ENCODE data around the gene RNF213.

Gene RNF213

DNA sequence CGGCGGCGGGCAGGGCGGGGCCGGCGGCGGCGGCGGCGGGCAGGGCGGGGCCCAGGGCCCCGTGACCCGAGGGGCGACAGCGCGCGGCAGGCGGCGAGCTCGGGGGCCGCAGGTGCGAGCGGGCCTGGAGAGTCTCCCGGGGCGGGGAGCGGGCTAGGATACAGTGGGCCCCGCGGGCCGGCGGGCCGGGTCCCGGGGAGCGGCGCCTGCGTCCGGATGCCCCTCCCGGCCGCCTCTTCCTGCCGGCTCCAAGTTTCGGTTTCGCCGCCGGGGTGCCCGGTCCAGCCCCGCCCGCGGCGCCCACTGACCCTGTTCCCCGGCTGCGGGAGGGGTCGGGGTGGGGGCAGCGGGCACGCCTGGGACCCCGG is at the start of gene RNF213:
Gene RNF213 (plus strand): TSS at position 62 of the 368 bp plus-strand sequence. CDS start 2,830 bp downstream, outside the sequence.
- FAIRE-seq, result no peak
- DNase-seq (ENCODE audit: extremely low spot score, insufficient read length, low read depth), result no peak

DNA sequence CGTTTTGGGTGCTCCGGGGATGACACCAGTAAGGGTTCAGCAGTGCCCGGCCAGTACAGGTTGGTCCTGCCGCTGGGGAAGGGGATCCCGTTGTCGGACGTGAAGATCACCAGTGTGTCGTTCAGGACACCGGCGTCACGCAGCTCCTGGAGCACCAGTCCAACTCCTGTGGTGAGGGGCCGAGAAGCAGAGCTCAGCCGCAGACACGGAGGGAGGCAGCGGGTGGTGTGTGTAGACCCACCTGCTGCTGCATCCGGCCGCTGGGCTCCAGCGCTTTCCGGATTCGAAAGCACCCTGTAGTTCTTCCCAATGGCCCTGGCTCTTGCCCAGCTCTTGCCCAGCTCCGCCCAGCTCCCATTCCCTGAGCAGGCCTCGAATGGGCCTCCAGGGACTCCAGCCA is 48.5 kb upstream of the RNF213 start:
- no peak for DNase-seq (ENCODE audit: extremely low spot score, insufficient read length, low read depth)

DNA sequence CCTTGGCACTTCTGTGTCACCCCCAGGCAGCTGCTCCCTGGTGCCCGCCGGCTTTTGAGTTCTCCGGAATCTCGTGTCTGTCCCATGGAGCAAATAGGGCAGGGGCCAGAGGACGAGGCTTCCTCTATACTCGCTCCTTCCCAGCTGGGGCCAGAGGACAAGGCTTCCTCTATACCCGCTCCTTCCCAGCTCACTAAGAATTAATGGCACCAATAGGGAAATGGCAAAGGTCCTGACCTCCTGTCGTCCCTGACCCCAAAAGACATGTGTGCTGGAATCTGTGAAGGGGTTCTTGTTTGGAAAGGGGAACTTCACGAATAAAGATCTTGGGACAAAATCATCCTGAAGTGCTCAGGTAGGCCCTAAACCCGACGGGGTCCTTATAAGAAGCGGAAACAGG is 48.1 kb upstream of the RNF213 start:
- DNase-seq (ENCODE audit: extremely low spot score, insufficient read length, low read depth) (no peak), FAIRE-seq (no peak)

More for the DNA sequence above, 48.5 kb upstream of the RNF213 start:
- no peak for FAIRE-seq

DNA sequence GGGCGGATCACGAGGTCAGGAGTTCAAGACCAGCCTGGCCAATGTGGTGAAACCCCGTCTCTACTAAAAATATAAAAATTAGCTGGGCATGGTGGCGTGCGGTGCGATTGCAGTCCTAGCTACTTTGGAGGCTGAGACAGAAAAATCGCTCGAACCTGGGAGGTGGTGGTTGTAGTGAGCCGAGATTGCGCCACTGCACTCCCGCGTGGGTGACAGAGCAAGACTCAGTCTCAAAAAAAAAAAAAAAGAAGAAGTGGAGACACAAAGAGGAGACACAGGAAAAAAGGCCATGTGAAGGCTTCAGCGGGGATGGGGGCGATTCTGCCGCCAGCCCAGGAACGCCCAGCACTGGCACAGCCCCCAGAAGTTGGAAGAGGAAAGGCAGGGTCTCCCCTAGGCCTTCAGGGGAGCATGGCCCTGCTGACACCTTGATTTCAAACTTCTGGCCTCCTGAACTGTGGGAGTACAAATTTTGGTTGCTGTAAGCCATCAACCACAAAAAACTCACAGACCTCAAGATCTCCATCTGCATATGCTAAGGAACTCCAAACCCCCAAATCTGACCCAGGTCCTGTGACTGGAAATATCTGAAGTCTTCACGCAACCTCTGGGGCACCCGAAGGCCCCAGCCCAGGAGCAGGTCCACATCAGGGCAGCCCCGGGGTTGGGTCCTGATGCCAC is 47.5 kb upstream of the RNF213 start:
- FAIRE-seq (no peak), DNase-seq (ENCODE audit: extremely low spot score, insufficient read length, low read depth) (no peak)

DNA sequence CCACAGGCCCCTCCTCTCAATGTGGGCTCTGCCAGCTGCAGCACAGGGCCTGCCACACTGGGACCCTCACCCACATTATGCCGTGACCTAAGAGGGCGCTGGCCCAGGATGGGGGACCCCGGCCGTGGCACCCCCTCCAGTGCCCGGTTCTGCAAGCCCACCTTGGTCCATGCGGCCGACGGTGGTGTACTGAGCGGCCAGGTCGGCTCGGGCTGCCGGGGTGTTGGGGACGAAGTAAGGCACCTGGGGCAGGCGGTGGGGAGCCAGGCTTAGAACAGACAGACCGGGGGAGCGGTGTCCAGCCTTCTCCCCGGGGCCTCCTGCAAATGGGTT is 47.0 kb upstream of the RNF213 start:
- no peak for DNase-seq (ENCODE audit: extremely low spot score, insufficient read length, low read depth)
- no peak for FAIRE-seq

DNA sequence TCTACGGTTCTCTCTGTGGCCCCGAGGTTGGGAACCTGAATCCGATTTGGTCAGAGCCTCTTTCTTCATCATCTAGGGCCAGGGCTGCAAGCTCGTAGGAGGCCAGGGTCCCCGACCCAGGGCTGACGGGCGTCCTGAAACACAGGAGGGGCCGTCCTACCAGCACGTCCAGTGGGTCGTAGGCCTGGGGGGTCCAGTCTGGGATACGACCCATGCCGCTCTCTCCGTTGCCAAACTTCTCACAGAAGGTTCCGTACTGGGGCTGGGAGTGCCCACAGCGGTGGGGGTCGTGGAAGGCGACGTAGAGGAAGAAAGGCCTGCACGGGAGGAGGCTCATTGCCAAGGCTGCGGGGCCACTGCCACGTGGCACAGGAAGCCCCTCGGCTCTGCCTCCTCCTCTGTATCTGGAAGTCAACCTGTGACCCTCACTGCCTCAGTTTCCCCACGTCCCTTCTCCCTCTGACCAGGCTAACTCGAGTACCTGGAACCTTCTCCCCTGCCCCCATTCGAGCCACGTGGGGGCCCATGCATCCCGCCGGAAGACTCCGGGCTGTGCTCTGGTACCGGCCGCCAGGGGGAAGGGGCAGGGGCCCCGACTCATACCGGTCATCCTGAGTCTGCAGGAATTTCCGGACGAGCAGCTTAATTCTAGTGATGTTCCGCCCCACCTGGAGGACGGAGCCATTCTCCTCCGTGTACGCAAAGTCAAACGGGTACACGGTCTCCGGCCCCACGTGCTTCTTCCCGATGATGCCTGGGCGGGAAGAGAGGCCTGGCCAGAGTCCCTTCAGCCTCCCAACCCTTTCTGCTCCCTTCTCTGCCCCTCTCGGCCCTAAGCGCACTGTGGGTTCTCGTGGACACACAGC is 46.4 kb upstream of the RNF213 start:
- no peak for FAIRE-seq
- DNase-seq (ENCODE audit: extremely low spot score, insufficient read length, low read depth), result no peak

DNA sequence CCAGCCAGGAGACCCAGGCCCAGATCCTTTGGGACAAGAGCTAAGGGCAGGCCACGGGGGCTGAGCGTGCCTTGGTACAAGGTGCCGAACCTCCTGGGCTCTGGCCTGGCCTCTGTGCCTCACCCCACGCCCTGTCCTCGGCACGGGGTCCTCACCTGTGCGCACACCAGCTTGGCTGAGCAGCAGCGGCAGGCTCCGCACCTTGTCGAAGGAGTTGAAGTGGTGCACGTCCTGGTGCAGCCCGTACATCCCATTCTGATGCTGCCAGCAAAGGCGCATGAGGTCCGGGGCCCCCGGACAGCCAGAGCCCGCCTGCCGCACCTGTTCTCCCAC is 45.8 kb upstream of the RNF213 start:
- DNase-seq (ENCODE audit: extremely low spot score, insufficient read length, low read depth) (no peak), FAIRE-seq (no peak)

DNA sequence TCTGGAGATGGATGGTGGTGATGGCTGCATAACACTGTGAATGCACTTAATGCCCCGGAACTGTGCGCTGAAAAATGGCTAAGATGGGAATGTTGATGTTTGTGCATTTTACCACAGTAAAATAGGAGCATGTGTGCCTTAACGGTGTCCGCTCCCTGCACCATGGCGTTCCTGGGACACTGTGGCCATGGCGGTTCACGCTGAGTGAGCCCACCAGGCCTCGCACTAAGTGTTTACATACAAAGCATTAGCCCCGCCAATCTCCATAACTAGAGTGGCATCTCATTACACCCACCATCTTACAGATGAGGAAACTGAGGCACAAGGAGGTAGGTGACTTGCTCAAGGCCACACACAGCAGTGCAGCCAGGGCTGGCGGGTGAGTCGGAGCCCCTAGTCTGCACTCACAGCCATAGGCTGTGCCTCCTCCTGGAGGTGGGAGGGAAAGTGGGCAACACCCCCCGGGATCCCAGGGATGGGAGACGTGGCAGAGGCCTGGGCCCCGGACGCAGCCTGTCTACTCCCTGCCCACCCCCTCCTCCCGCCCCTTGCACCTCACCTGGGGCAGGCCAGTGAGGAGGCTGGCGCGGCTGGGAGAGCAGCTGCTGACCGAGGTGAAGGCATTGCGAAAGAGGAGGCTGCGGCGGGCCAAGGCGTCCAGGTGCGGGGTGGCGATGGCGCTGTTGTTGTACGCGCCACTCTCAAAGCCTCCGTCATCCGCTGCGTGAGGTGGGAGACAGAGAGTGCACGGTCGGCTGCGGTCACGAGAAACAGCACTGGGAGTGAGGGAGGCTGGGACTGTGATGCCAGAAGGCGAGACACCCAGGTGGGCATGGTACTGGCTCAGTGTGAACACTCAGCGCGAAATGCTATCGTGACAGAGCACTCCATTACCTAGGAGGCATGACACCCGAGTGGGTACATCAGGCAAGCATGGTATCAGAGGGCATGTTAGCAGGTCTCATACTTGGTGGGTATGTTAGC is 43.9 kb upstream of the RNF213 start:
- FAIRE-seq (no peak), DNase-seq (ENCODE audit: extremely low spot score, insufficient read length, low read depth) (no peak)

DNA sequence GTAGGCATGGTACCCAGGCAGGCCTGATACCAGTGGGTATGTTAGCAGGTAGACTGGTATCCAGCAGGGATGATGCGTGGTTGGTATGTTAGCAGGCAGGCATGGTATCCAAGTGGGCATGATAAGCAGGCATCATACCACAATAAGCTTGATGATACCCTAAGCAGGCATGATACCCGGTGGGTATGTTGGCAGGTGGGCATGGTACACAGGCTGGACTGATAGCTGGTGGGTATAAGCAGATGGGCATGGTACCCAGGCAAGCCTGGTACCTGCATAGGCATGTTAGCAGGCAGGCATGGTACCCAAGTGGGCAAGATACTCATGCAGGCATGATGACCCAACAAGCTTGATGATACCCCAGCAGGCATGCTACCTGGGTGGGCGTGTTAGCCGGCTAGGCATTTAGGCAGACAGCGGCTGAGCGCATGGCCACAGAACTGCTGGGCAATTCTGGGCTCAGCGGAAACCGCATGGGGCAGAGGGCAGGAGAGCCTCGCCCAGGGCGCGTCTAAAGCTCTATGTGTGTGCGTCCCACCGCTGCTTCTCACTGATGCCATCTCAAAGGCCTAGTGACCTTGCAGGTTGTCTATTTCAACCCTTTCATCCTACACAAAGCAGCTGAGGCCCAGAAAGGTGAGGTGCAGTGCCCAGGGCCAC is 42.8 kb upstream of the RNF213 start:
- no peak for FAIRE-seq
- DNase-seq (ENCODE audit: extremely low spot score, insufficient read length, low read depth), result no peak

DNA sequence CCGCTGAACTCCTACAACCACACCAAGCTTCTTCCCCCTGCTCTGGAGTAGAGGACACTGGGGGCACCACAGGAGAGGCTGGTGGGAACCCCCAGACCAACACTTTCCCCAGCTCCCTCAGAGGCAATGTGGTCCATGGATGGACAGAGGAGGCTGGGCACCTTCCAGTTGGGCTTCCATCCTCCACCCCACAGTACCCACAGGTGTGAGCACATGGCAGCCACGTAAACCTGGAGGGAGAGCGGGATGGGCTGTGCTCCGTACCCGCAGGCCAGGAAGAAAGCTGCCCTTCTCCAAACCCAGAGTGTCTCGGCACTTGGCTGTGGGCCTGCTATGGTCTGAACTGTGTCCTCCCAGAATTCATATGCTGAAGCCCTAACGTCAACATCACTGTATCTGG is 42.3 kb upstream of the RNF213 start:
- FAIRE-seq, result no peak

DNA sequence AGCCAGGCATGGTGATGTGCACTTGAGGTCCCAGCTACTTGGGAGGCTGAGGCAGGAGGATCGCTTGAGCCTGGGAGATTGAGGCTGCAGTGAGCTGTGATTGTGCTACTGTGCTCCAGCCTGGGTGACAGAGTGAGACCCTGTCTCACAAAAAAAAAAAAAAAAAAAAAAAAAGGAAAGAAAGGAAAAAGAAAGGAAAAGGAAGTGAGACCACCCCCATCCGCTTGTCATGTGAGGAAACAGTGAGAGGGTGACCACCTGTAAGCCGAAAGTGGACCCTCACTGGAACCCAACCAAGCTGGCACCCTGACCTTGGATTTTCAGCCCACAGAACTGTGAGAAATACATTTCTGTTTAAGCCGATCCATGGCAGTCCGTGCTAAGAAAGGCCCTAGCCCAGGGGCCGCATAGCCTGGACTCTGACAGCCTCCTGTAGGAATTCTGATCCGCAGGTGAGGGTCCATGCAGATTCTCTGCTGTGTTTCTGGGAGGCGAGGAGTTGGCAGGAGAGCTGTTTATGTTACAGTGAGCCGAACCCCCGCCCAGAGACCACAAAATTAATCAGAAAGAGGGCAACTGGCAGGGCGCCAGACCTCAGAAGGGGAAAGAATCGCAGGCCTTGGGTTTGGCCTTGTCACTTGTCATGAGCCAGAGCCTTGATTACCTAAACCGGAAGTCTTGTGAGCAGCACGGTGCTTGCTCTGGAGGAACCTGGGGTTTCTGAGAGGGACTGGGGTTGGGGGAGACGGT is 41.5 kb upstream of the RNF213 start:
- peak; percentile 96 for FAIRE-seq
- DNase-seq (ENCODE audit: extremely low spot score, insufficient read length, low read depth), result peak; percentile 73

More for the DNA sequence above, 42.3 kb upstream of the RNF213 start:
- DNase-seq (ENCODE audit: extremely low spot score, insufficient read length, low read depth), result no peak

DNA sequence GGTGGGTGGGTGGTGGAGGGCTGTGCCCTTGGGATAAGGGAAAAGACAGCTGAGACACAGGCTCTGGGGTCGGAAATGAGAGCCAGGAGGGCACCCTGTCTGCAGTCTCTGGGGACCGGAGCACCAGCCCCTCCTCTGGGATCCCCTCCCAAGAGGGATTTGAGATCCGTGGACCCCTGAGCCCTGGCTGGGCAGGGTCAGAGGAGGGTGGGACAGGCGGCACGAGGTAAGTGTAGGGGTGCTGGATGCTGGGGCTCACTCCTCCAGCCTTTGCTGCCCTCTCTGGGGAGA is 40.9 kb upstream of the RNF213 start:
- FAIRE-seq (no peak), DNase-seq (ENCODE audit: extremely low spot score, insufficient read length, low read depth) (no peak)

DNA sequence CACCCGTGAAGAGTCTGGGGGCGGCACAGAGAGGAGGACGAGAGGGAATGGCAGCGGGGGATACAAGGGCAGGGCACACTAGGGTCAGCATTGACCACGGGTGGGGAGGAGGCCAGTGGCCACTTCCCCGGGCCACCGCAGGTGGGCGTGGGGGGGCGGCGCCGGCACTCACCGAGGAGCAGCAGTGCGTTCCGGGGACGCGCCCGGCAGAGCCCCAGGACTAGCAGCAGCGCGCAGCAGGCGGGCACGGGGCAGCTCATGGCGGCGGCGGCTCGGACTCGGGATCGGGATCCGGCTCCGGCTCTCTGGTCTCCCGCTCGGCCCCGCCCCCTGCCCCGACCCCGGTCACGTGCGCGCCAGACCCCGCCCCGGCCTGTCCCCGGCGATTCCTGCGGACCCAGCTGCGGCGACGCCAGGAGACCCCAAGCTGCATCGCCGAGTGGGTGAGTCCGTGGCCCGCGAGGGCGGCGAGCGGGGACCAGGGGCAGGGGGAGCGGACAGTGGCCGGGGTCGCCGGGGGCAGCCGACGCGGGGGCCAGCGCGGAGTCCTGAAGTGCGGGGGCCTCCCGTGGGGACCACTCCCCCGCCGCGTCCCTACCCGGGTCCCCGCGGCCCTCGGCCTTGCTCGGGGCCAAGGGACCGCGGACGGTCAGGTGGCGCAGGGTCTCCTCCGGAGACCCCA is 40.5 kb upstream of the RNF213 start, which contains the start of the genes SGSH and SLC26A11:
Gene SGSH (minus strand): TSS at position 280 of the 682 bp plus-strand sequence. CDS start 20 bp downstream, at position 260.
Gene SLC26A11 (plus strand): TSS at position 374 of the 682 bp plus-strand sequence. CDS start 1,134 bp downstream, outside the sequence.
- DNase-seq (ENCODE audit: extremely low spot score, insufficient read length, low read depth) (peak; percentile 69), FAIRE-seq (no peak)

DNA sequence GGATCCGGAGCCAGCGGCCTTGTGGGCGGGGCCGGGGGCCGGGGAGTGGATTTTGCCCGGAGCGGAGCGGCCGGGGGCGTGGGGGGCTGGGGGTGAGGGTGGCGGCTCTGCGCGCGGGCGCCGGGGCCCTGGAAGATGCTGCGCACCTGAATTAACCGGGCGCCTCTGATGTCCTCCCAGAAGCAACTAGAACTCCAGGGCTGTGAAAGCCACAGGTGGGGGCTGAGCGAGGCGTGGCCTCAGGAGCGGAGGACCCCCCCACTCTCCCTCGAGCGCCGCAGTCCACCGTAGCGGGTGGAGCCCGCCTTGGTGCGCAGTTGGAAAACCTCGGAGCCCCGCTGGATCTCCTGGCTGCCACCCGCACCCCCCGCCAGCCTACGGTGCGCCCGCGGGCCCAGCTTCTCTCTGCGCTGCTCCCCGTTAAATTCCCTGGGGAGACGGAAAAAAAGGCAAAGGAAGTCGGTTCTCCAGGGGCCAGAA is 39.9 kb upstream of the RNF213 start:
- no peak for FAIRE-seq

DNA sequence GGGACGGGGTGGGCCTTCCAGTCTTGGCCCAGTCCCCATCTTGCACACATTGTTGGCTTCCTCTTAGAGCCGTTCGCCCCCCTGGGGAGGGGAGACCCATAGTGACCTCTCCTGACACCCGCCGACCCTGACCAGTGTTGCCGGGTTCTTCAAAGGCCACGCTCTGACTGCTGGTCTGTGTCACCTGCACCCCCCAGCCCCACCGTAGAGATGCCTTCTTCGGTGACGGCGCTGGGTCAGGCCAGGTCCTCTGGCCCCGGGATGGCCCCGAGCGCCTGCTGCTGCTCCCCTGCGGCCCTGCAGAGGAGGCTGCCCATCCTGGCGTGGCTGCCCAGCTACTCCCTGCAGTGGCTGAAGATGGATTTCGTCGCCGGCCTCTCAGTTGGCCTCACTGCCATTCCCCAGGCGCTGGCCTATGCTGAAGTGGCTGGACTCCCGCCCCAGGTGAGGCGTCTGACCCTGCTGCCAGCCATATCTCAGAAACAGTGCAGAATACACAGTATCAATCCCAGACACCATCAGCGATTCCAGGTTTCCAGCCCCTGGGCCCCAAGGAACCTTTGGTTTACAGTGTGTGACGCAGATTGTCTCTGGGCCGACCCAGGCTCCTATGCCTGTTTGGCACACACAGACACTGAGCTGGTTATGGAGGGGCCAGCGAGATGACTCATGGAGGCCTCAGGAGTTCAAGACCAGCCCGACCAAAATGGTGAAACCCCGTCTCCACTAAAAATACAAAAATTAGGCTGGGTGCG is 39.1 kb upstream of the RNF213 start:
- no peak for FAIRE-seq

More for the DNA sequence above, 39.9 kb upstream of the RNF213 start:
- DNase-seq (ENCODE audit: extremely low spot score, insufficient read length, low read depth), result no peak

DNA sequence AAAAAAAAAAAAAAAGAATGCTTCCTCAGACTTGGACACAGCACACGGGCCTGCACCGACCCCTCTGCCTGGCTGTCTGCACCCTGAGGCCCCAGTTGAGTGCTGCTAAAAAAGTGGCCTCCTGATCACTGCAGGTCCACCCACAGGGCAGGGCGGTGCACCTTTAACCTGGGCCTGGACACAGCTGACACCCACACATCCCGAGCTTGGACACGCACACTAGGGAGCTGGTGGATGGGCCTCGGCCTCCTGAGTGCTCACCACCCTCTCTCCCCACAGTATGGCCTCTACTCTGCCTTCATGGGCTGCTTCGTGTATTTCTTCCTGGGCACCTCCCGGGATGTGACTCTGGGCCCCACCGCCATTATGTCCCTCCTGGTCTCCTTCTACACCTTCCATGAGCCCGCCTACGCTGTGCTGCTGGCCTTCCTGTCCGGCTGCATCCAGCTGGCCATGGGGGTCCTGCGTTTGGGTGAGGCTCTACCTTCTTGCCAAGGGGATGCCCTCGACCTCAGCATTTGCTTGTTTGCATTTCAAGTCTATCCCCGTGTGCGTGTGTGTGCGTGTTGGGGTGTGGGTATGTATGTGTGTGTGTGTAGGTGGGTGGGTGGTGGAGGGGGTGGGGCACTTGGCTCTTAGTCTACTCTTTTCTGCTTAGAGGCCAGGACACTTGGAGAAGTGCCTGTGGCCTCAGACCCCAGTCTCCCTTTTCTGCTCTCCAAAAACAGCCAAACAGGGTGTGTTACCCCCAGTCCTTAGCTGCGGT is 38.1 kb upstream of the RNF213 start:
- no peak for DNase-seq (ENCODE audit: extremely low spot score, insufficient read length, low read depth)
- no peak for FAIRE-seq

More for the DNA sequence above, 39.1 kb upstream of the RNF213 start:
- no peak for DNase-seq (ENCODE audit: extremely low spot score, insufficient read length, low read depth)

DNA sequence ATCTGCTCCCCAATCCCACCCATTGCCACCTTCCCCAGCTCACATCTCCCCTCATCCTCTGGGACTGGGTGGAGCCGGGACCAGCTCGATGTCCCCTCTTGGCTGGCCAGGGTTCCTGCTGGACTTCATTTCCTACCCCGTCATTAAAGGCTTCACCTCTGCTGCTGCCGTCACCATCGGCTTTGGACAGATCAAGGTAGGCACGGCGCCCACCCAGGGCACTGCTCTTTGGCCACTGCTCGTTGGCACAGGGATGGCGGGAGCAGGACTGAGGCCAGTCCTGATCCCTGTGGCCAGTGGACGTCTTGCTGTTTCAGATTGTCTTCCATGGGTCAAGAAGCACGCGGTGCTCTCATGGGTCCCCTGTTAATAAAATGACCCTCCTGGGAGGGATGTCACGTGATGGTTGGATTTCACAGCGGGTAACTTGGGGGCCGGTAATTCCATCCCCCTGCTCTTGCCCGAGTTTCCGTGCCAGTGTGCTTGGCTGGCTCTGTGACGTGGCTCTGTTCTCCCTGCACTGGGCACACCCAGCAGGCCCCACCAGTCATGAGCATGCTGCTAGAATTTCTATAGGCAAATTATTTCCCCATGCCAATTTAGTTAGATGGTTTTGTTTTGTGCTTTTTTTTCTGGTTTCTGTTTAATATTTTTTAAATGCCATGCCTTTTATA is 37.4 kb upstream of the RNF213 start:
- FAIRE-seq (no peak), DNase-seq (ENCODE audit: extremely low spot score, insufficient read length, low read depth) (no peak)
